NCI-H82 treated with DMSO at 0.1 percent for 48 hours (cell line): ENCODE results near the gene HMG20A.

Experiments
- DNase-seq: peaks from one replicate; lab custom pipeline; 2025; ENCODE audit not compliant: unreplicated experiment; lab: John Stamatoyannopoulos, UW

Gene HMG20A

GRCh38 chr15:77475001-77475400 is 54.3 kb downstream of the HMG20A start:
- peak; percentile 62 for DNase-seq

- DNase-seq = peak; percentile 71
Observed at GRCh38 chr15:77475898-77476297, 55.2 kb downstream of the HMG20A start.

GRCh38 chr15:77476995-77477394 is 56.3 kb downstream of the HMG20A start:
- DNase-seq = no peak

- no peak for DNase-seq
Observed at GRCh38 chr15:77478051-77478450, 57.4 kb downstream of the HMG20A start.

GRCh38 chr15:77479015-77479414 is 58.3 kb downstream of the HMG20A start:
- DNase-seq = no peak

- no peak for DNase-seq
Observed at GRCh38 chr15:77480859-77481633, 60.4 kb downstream of the HMG20A start.

- DNase-seq = no peak
Observed at GRCh38 chr15:77481670-77482069, 61.0 kb downstream of the HMG20A start.

GRCh38 chr15:77482570-77482969 is 61.9 kb downstream of the HMG20A start:
- DNase-seq = no peak

- DNase-seq = no peak
Observed at GRCh38 chr15:77483425-77484140, 62.9 kb downstream of the HMG20A start.

GRCh38 chr15:77484994-77485393 is 64.3 kb downstream of the HMG20A start:
- no peak for DNase-seq

GRCh38 chr15:77486542-77487468 is 66.1 kb downstream of the HMG20A start:
- DNase-seq = no peak

GRCh38 chr15:77487469-77487842 is 66.8 kb downstream of the HMG20A start:
- DNase-seq = no peak

- DNase-seq = no peak
Observed at GRCh38 chr15:77487888-77488287, 67.2 kb downstream of the HMG20A start.

GRCh38 chr15:77489647-77490046 is 69.0 kb downstream of the HMG20A start:
- no peak for DNase-seq

- DNase-seq = no peak
Observed at GRCh38 chr15:77493324-77493907, 72.7 kb downstream of the HMG20A start.

- DNase-seq = no peak
Observed at GRCh38 chr15:77494073-77494867, 73.6 kb downstream of the HMG20A start.

GRCh38 chr15:77494964-77495363 is 74.3 kb downstream of the HMG20A start:
- no peak for DNase-seq

GRCh38 chr15:77495838-77496596 is 75.3 kb downstream of the HMG20A start:
- DNase-seq = no peak

GRCh38 chr15:77496715-77497109 is 76.0 kb downstream of the HMG20A start:
- DNase-seq = peak; percentile 12
